Central memory CD4-positive, alpha-beta T cell (primary cell): ENCODE measurements around the gene PIEZO1.
"Not testable (repeated sequence)": the region's sequence is repeated elsewhere in the genome, so short reads cannot be mapped to it uniquely, and the experiment has no call there.

Experiments used
- DNase-seq: peaks from one replicate; pipeline ENCODE4 v3.0.0; 2022

PIEZO1 gene

GRCh38 chr16:88780142-88781062 is 4.6 kb downstream of the PIEZO1 start:
- DNase-seq, result no peak

DNA sequence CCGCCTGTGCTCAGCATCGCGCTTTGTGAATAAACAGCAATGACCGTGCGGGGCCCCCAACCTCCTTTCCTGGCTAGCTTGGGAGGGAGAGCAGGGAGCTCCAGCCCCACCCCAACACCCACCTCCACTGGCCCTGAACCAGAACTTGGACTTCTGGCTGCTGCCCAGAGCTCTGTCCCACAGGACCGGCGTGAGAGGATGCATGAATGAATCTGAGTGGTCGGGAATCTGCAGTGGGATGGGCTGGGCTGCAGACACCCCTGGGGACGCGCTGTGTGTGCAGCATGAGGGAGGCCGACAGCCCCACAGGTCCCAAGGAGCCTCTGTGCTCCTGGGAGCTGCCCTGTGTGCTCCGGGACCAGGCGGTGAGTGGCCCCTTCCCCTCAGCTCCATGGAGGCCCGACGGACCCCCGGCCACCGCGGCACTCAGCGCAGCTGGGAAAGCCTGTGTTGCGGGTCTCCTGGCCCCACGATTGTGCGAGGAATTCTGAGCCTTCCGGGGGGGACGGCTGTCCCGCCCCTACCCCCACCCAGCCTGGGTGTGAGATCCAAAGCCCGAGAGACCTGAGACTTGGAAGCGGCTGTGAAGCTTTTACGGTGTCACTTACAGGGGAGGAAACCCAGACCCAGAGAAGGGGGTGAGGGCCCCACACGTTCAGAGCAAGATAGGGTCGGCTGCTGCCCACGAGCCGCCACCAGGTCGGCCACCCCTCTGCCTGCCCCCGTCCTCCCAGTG is 5.4 kb downstream of the PIEZO1 start:
- no peak for DNase-seq

DNA sequence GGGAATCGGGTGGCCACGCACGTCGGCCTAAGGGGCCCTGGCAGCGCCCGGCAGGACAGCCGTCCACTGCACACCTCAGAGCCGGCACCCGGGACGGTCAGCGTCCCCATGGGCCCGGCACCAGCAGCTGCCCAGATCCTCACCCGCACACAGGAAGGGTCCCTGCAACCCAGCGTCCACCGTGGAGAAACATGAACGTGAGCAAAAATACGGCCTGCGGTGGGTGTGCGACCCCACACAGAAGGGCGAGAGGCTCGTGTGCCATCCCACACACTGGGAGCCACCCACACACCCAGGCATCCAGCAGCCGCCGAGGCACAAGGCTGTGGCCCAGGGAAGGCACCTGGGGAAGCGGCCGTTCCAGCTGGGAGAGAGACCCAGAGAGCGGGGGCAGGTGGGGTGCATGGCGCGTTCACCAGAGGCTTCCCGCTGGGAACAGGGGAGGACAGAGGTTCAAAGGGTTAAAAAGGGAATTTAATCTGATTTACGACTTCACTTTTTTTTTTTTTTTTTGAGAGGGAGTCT is 6.4 kb downstream of the PIEZO1 start:
- no peak for DNase-seq

DNA sequence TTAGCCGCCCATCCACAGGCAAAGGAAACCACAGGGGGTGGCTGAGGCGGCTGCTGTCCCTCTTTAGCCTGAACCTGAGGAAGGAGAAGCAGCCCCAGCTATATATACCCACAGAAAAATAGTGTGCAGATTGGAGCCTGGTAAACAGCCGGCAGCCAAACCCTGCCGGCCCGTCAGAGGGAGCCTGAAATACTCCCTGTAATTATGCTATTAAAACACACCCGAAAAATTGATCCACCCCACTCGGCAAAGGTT is 6.8 kb downstream of the PIEZO1 start:
- DNase-seq, result no peak

- DNase-seq, result no peak
Observed at GRCh38 chr16:88777471-88778270, 7.3 kb downstream of the PIEZO1 start.

- DNase-seq, result no peak
Observed at GRCh38 chr16:88775825-88776224, 9.2 kb downstream of the PIEZO1 start.

DNA sequence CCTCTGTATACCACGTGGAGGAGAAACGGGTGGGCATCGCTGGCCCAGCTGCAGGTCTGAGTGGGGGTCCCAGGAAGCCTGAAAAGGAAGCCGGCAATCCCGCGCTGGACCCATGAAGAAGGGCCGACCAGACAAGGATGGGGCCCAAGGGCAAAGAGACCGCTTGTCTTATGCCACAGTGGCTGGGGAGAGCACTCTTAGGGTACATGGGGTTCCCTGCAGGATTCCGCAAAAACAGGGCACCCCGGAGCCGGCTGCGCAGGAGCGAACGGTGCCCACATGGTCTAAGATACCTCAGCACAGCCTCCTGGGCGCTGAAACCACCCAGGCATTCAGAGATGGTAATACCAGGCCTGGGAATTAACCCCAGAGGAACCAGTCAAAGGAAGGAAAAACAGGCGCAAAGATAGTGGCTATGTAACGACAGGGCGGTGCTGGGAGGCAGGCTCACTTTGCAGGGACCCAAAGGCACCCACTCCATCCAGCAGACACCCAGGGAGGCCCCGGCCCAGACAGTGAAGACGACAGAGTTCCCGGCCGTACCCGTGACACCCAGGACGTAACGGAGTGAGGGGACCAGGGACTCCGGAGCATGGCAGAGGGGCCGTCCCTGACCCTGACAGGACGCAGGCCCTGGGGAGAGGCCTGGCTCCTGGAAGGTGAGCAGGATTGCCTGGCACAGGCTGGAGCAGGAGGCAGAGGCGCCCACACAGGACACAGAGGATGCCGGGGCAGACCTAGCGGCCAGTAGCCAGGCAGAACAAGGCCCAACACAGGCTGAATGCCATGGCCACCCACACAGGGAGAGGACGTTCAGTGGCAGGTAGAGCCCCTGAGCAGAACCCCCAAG is 10.3 kb downstream of the PIEZO1 start:
- DNase-seq, result no peak

- no peak for DNase-seq
Observed at GRCh38 chr16:88773812-88774291, 11.2 kb downstream of the PIEZO1 start.

- no peak for DNase-seq
Observed at GRCh38 chr16:88772871-88773811, 11.9 kb downstream of the PIEZO1 start.

DNA sequence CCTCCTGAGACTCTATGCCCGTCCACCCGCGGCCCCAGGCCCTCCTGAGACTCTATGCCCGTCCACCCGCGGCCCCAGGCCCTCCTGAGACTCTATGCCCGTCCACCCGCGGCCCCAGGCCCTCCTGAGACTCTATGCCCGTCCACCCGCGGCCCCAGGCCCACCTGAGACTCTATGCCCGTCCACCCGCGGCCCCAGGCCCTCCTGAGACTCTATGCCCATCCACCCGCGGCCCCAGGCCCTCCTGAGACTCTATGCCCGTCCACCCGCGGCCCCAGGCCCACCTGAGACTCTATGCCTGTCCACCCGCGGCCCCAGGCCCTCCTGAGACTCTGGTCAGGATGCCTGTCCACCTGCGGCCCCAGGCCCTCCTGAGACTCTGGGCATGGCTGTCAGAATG is 13.2 kb downstream of the PIEZO1 start:
- DNase-seq, result not testable (repeated sequence)

DNA sequence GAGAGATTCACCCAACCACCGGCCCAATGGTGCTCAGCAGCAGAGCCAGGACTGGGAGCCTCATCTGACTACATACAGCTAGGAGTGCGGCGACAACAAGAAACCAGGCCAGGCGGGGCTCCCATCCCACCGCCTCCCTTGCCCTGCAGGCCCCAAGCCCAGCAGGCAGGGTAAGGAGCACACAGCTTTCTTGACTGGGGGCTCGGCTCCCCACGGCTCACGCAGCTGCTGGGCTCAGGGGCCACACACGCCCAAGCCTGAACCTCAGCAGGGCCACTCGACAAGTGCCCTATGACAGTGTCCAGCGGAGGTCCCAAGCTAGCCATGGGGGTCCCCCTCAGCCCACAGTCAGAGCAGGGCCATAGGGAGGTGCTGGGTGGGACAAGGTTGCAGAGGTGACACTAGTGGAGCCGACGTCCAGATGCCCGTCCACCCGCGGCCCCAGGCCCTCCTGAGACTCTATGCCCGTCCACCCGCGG is 13.7 kb downstream of the PIEZO1 start:
- no peak for DNase-seq

- DNase-seq, result no peak
Observed at GRCh38 chr16:88770461-88771293, 14.3 kb downstream of the PIEZO1 start.

GRCh38 chr16:88769617-88770460 is 15.2 kb downstream of the PIEZO1 start:
- no peak for DNase-seq

GRCh38 chr16:88768071-88768783 is 16.8 kb downstream of the PIEZO1 start:
- no peak for DNase-seq

- DNase-seq, result no peak
Observed at GRCh38 chr16:88767546-88768070, 17.4 kb downstream of the PIEZO1 start.

- no peak for DNase-seq
Observed at GRCh38 chr16:88766975-88767374, 18.0 kb downstream of the PIEZO1 start.

GRCh38 chr16:88764913-88765349 is 20.1 kb downstream of the PIEZO1 start:
- no peak for DNase-seq

DNA sequence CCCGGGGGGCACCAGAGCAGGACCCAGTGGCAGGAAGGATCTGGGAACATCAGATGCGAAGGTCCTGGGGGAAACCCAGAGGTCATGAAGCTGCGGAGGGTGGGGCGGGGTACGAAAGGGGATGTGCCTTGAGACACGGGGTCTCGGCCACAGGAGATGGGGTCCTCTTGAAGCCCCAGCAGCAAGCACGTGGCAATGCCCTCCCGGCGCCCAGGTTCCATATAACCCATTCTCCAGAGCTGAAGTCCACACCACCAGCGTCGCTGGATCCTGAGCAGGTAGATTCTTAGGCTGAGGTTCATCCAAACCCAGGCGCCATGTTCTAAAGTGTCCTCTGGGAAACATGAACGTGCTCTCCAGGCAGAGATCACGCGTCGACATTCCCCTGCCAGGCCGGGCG is 20.9 kb downstream of the PIEZO1 start:
- no peak for DNase-seq
